ENCODE data around the gene ARL6. TPM values are rescaled to one million over a fixed set of nuclear protein-coding genes. Genes with fewer than 3 reads are reported as not detected.

The ARL6 gene, protein sequence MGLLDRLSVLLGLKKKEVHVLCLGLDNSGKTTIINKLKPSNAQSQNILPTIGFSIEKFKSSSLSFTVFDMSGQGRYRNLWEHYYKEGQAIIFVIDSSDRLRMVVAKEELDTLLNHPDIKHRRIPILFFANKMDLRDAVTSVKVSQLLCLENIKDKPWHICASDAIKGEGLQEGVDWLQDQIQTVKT
- 12.3 TPM for total RNA-seq

- DNase-seq (ENCODE audit: low spot score) = peak; percentile 82
These were observed at the start of gene ARL6 for GRCh38 chr3:97764407-97765238. Gene ARL6, plus strand, starts transcription at chr3:97764758. Its CDS starts 3,350 bp downstream, at chr3:97768108.

- peak; percentile 73 for DNase-seq (ENCODE audit: low spot score)
These were observed 45.3 kb upstream of the ARL6 start for GRCh38 chr3:97719156-97719821.

DNA sequence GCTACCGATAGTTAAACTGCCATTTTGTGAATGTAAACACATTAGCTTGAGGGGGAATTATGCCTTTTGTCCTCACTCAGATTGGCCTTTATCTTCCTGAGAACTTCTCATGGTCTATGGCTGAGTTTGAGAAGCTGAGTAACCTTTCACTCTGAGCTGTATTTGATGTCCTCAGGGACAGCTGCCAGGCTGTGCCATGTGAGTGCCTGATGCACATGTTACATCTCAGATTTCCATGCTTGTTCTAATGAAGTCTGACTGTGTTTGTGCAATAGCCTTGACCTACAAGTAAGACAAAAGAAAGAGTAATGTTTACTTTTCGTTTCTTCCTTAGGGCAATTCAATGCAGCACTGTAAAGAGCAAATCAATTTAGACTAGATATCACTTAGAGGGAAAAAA, 44.1 kb upstream of the ARL6 start:
- no peak for DNase-seq (ENCODE audit: low spot score)

DNA sequence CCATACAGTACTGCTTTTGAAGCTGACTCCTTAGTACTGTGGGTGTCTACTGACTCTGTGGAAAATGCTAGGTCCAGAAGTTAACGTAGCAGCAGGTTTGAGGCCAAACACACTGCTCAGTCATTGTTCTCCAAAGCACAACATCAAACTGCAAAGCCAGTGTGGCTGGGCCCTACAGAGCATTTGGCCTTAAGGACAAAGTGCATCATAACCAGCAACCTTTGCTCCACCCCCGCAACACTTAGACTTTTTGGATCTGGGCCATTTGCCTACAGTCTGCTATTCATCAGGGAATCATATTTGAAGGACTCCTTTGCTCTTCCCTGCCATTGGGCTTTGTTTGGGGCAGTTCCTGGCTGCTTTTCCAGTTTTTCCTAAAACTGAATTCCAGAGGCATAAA, 43.1 kb upstream of the ARL6 start:
- no peak for DNase-seq (ENCODE audit: low spot score)

GRCh38 chr3:97736928-97737327, 27.6 kb upstream of the ARL6 start:
- DNase-seq (ENCODE audit: low spot score) = no peak

- DNase-seq (ENCODE audit: low spot score) = no peak
These were observed 25.8 kb upstream of the ARL6 start for GRCh38 chr3:97738761-97739160.

DNA sequence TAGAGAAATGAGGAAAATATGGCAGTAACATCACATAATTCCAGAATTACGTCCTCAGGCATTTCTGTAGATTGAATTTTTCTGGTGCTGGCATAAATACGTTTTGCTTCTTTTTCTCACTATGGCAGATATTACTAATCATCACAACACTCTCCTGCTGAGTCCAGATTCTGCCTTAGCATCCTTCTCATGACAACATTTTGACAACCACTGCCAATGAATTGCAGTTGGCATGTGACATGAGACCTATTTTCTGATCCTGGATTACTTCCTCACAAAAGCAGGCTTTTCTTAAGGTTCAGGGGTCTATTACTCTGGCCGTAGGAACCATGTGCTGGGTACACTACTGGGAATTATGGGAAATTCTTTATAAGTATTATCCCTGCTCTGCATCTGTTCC, 22.5 kb upstream of the ARL6 start:
- DNase-seq (ENCODE audit: low spot score) = no peak

- no peak for DNase-seq (ENCODE audit: low spot score)
These were observed 20.3 kb upstream of the ARL6 start for GRCh38 chr3:97744289-97744688.

DNA sequence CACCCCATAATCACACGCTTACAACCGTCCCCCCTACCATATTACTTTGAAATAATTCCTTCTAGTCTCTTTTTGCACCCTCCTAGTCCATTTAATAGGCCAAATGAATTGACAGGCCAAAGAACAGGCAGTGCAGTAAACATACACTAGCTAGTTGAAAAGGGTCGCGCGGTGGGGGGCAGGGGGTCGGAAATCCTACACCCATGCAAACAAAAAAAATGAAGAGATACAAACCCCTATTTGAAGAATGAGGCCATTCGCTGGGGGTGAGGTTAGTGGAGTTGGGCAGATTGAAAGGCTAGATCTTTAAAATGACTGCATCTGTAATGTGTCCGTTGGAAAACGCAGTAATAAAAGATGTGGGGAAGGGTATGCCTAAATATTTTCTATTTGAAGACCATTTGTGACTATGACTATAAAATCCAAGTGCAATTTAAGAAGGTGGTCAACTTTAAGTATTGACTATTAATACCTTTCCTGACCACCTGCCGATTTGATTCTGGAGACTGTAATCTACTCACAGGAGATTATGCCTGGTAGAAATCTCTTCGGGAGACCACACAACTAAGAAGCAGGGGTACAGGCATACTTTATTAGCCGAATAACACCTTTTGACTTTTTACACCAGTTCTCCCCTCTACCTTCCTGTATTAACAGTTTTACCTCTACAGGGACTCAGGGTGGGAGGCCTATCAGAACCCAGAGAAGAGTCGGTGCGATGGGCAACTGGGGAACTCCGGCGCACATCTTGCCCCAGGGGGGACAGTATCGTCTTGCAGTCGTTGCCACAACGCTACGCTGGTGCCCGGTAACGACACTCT, 762 bp upstream of the ARL6 start:
- no peak for DNase-seq (ENCODE audit: low spot score)

GRCh38 chr3:97765336-97765735, 778 bp downstream of the ARL6 start:
- no peak for DNase-seq (ENCODE audit: low spot score)

DNA sequence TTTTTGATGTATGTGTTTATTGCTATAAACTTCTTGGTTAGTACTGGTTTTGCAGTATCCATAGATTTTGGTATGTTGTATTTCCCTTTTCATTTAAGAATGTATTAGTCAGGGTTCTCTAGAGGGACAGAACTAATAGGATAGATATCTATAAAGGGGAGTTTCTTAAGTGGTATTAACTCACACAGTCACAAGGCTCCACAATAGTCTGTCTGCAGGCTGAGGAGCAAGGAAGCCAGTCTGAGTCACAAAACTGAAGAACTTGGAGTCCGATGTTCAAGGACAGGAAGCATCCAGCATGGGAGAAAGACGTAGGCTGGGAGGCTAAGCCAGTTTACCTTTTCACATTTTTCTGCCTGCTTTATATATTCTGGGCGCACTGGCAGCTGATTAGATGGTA, 8.4 kb downstream of the ARL6 start:
- DNase-seq (ENCODE audit: low spot score) = no peak

GRCh38 chr3:97778152-97778551, 13.6 kb downstream of the ARL6 start:
- no peak for DNase-seq (ENCODE audit: low spot score)

GRCh38 chr3:97793420-97794019, 29.0 kb downstream of the ARL6 start:
- DNase-seq (ENCODE audit: low spot score) = no peak

- DNase-seq (ENCODE audit: low spot score) = no peak
These were observed 31.4 kb downstream of the ARL6 start for GRCh38 chr3:97795951-97796350.

- no peak for DNase-seq (ENCODE audit: low spot score)
These were observed 39.9 kb downstream of the ARL6 start for GRCh38 chr3:97804471-97804870.

- DNase-seq (ENCODE audit: low spot score) = no peak
These were observed 46.3 kb downstream of the ARL6 start for GRCh38 chr3:97810779-97811390.

DNA sequence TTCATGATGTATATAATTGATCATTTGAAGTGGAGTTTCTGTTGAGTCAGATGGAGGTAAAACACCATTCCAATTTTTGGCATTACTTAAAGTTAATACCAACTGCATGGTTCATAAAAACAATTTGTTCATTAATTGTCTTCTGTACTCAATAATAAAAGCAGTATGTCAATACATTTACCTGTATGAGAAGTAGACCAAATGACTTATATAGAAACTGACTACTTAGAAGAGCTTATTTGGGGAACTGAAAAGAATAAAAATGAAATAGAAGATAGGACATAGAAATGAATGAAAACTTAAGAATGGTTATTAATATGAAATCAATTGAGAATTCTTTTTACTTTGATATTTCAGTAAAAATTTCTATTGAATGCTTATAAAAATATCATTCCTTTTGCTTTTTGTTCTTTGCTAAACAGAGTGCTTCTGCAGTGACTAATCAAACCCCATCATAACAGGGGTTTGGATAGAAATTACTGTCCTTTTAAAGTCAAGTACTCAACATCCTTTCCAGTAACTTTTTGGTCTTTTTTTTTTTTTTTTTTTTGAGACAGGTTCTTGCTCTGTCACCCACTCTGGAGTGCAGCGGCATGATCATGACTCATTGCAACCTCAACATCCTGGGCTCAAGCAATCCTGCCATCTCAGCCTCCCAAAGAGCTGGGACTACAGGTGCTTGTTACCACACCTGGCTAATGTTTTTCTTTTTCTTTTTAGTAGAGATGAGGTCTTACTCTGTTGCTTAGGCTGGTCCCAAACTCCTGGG, 50.8 kb downstream of the ARL6 start:
- no peak for DNase-seq (ENCODE audit: low spot score)

DNA sequence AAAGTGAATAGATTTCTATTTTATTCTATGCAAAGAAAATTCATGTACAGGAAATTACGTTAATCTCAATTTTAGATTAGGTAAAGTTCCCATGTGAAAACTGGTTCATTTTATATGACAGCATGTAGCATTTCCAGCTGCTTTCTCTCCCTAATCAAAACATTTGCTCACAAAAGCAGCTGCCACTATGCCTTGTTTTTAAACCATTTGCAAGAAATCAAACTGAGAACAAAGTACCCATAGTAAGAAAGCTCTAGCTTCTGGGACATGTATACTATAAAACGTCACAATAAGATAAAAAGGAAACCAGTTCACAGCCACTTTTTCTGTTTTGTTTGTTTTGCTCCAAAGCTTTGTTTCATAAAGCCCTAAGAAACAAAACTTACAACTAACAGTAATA, 52.3 kb downstream of the ARL6 start:
- no peak for DNase-seq (ENCODE audit: low spot score)

- DNase-seq (ENCODE audit: low spot score) = no peak
These were observed 53.4 kb downstream of the ARL6 start for GRCh38 chr3:97817965-97818364.

GRCh38 chr3:97820780-97821179, 56.2 kb downstream of the ARL6 start:
- DNase-seq (ENCODE audit: low spot score) = no peak
